Erythroblast (primary cell): Measurements from ENCODE around the gene FBXW4.

Source experiments
- GATA1 ChIP-seq: IDR thresholded peaks from 2 replicates; pipeline ENCODE4 v1.6.1; 2011; ENCODE audit warnings: low read depth, mild to moderate bottlenecking, control low read depth, low read length, moderate library complexity
- POLR2A ChIP-seq: IDR thresholded peaks from 2 replicates; pipeline ENCODE4 v1.6.1; 2011; ENCODE audit warnings: mild to moderate bottlenecking, low read length

DNA sequence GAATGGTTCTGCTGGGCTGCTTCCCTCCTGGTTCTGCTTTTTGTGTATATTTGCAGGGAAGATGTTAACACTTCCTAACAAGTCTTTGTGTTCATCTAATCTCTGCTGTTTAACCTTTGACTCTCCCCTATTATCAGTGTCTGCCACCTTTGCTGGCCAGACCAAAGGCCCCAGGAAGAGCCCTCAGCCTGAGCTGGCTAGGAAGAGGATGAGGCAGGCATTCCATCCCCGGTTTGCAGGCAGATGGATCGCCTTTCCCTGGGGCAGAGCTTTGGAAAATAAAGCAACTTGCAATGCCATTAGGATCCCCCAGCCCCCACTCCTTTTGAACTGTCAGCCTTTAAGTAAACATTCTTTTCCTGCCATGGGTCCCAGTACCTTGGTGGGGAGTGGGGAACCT, 87.8 kb downstream of the FBXW4 start:
- TF ChIP-seq POLR2A (no peak), GATA1 (no peak)
